Natural killer cell (primary cell): ENCODE data around the gene GNAZ. TPM values are rescaled to one million over a fixed set of nuclear protein-coding genes. Genes with fewer than 3 reads are reported as not detected.

Experiments used
- ATAC-seq, 3 donors: fragments of 150-1000 bp in 2 of 3; fragments of 200-7000 bp in 1 of 3; cut with Tn5 transposase; 1 replicate in 1 of 3; 2 replicates in 2 of 3; pipeline ENCODE4 v1.10.0; 2021; ENCODE audit warnings: mild to moderate bottlenecking in 2 of 3, moderate library complexity in 2 of 3
- DNase-seq, 2 donors: peaks; one replicate each; pipeline versions ENCODE4 v3.0.0 to v3.0.0-alpha.2; 2013 to 2021; ENCODE audit warnings: mixed read lengths in 1 of 2
- H3K27ac ChIP-seq: one replicate; pipeline ENCODE4 v1.5.1; 2013; ENCODE audit warnings: mild to moderate bottlenecking, low read length
- H3K27me3 ChIP-seq: one replicate; pipeline ENCODE4 v1.6.1; 2013; ENCODE audit warnings: low read length; ENCODE audit not compliant: control insufficient read depth, insufficient read depth
- H3K36me3 ChIP-seq: one replicate; pipeline ENCODE4 v1.6.1; 2013; ENCODE audit warnings: low read length; ENCODE audit not compliant: control insufficient read depth, insufficient read depth
- H3K4me1 ChIP-seq: one replicate; pipeline ENCODE4 v1.6.1; 2013; ENCODE audit warnings: low read length; ENCODE audit not compliant: control insufficient read depth, insufficient read depth
- H3K4me3 ChIP-seq: one replicate; pipeline ENCODE4 v1.5.1; 2013; ENCODE audit warnings: low read length
- H3K9me3 ChIP-seq: one replicate; pipeline ENCODE4 v1.6.1; 2013; ENCODE audit warnings: low read length; ENCODE audit not compliant: control insufficient read depth, insufficient read depth
- H3K27ac Mint-ChIP-seq, 2 donors: one replicate each; pipeline ENCODE4 v1.8.0; 2022; ENCODE audit warnings: mild to moderate bottlenecking in 2 of 2, mixed read lengths in 2 of 2, moderate library complexity in 1 of 2
- H3K27me3 Mint-ChIP-seq, 2 donors: one replicate each; pipeline ENCODE4 v1.8.0; 2022; ENCODE audit warnings: low read depth in 2 of 2, mixed read lengths in 2 of 2
- H3K36me3 Mint-ChIP-seq: one replicate; pipeline ENCODE4 v1.8.0; 2022; ENCODE audit warnings: mixed read lengths
- H3K4me1 Mint-ChIP-seq, 2 donors: one replicate each; pipeline ENCODE4 v1.8.0; 2022; ENCODE audit warnings: mixed read lengths in 2 of 2
- H3K4me3 Mint-ChIP-seq: one replicate; pipeline ENCODE4 v1.8.0; 2022; ENCODE audit warnings: mild to moderate bottlenecking, moderate library complexity, mixed read lengths
- H3K9me3 Mint-ChIP-seq, 2 donors: one replicate each; pipeline ENCODE4 v1.8.0; 2022; ENCODE audit warnings: mixed read lengths in 2 of 2
- CTCF ChIP-seq: fragments of 200-600 bp; IDR thresholded peaks from one replicate; pipeline ENCODE4 v1.8.0; 2022; ENCODE audit warnings: antibody characterized with exemption
- WGBS: methylation state at CpG from one replicate; pipeline ENCODE4 v1.1.7; 2013; ENCODE audit warnings: missing lambda C conversion rate; ENCODE audit not compliant: insufficient coverage; 5-methylcytosine and 5-hydroxymethylcytosine counted together
- intact Hi-C: fragments of 100-400 bp; cut with micrococcal nuclease; formaldehyde crosslinking; loops from one replicate; pipeline ENCODE4 v1.14.2; 2022
- total RNA-seq, 4 donors: library from RNA; stranded (reverse); fragments of 120-200 nt in 1 of 4; gene quantifications; one replicate each; pipeline versions ENCODE4 v1.2.3 to v1.2.4, GENCODE V29; 2013 to 2022

Gene GNAZ
- total RNA-seq, 3 donors from 2014 or later (not counting 1 experiment from before 2014, with no cell fraction given), result 4.5 to 7.5 (median 5.6) TPM

GRCh38 chr22:23086787-23087186, 16.5 kb downstream of the GNAZ start:
- WGBS, result 40% methylated on average over 10 of the region's 10 CpGs
- no peaks in the 10 kb centered on the region for H3K36me3 ChIP-seq

GRCh38 chr22:23088199-23088604, 17.9 kb downstream of the GNAZ start:
- Mint-ChIP-seq H3K9me3 (no peaks in the 10 kb centered on the region), H3K4me3 (no peak overlapping the region), H3K36me3 (no peaks in the 10 kb centered on the region), H3K27ac (peak overlapping the region in 1 of 2 donors; percentile 31), H3K27me3 (no peaks in the 10 kb centered on the region), H3K4me1 (peaks cover 11 to 29% of the 10 kb centered on the region in 2 donors)
- intact Hi-C loops, result no loop called here
- Histone ChIP-seq H3K4me3 (no peak overlapping the region), H3K27ac (no peak overlapping the region), H3K4me1 (peaks cover 26% of the 10 kb centered on the region), H3K27me3 (no peaks in the 10 kb centered on the region), H3K9me3 (no peaks in the 10 kb centered on the region), H3K36me3 (no peaks in the 10 kb centered on the region)
- peak in 2 of 3 donors; percentile 67 to 70 for ATAC-seq
- WGBS, result 15% methylated on average over 8 of the region's 8 CpGs
- peak in 1 of 2 donors; percentile 18 for DNase-seq
- TF ChIP-seq CTCF, result no peak

More at GRCh38 chr22:23086787-23087186, 16.5 kb downstream of the GNAZ start:
- Histone ChIP-seq H3K27me3 (no peaks in the 10 kb centered on the region), H3K27ac (no peak overlapping the region), H3K4me3 (no peak overlapping the region), H3K4me1 (peaks cover 26% of the 10 kb centered on the region), H3K9me3 (no peaks in the 10 kb centered on the region)
- intact Hi-C loops, result no loop called here
- Mint-ChIP-seq H3K36me3 (no peaks in the 10 kb centered on the region), H3K27me3 (no peaks in the 10 kb centered on the region), H3K4me1 (peaks cover 11 to 29% of the 10 kb centered on the region in 2 donors), H3K9me3 (no peaks in the 10 kb centered on the region), H3K4me3 (no peak overlapping the region), H3K27ac (no peak overlapping the region)
- no peak for ATAC-seq
- no peak for DNase-seq
- no peak for TF ChIP-seq CTCF

- 91% methylated on average over 10 of the region's 10 CpGs for WGBS
- no peak for DNase-seq
- Histone ChIP-seq H3K4me3 (no peak overlapping the region), H3K27ac (no peak overlapping the region), H3K36me3 (no peaks in the 10 kb centered on the region), H3K27me3 (no peaks in the 10 kb centered on the region), H3K9me3 (no peaks in the 10 kb centered on the region), H3K4me1 (peaks cover 26% of the 10 kb centered on the region)
- ATAC-seq, result no peak
- Mint-ChIP-seq H3K36me3 (no peaks in the 10 kb centered on the region), H3K27ac (peak overlapping the region in 1 of 2 donors; percentile 31), H3K27me3 (no peaks in the 10 kb centered on the region), H3K4me3 (no peak overlapping the region), H3K9me3 (no peaks in the 10 kb centered on the region), H3K4me1 (peaks cover 11 to 29% of the 10 kb centered on the region in 2 donors)
- intact Hi-C loops, result no loop called here
- TF ChIP-seq CTCF, result no peak
Observed at GRCh38 chr22:23089010-23089409, 18.7 kb downstream of the GNAZ start.
